ENCODE data around the gene ANXA6.
A peak's percentile ranks its signal among the peaks of the same experiment; 100 is the strongest.

Gene ANXA6

GRCh38 chr5:151079838-151080612 is 77.6 kb downstream of the ANXA6 start:
- peak; percentile 70 for DNase-seq

GRCh38 chr5:151078490-151079262 is 78.9 kb downstream of the ANXA6 start:
- DNase-seq, result peak; percentile 93

GRCh38 chr5:151077967-151078366 is 79.6 kb downstream of the ANXA6 start:
- peak; percentile 52 for DNase-seq

- no peak for DNase-seq
These were observed 80.2 kb downstream of the ANXA6 start for GRCh38 chr5:151077419-151077818.

GRCh38 chr5:151076616-151077015 is 81.0 kb downstream of the ANXA6 start:
- DNase-seq, result no peak

- DNase-seq, result no peak
These were observed 81.8 kb downstream of the ANXA6 start for GRCh38 chr5:151075698-151076331.

- no peak for DNase-seq
These were observed 83.0 kb downstream of the ANXA6 start for GRCh38 chr5:151074557-151074956.

GRCh38 chr5:151073280-151073679 is 84.3 kb downstream of the ANXA6 start:
- DNase-seq, result no peak

- DNase-seq, result no peak
These were observed 85.0 kb downstream of the ANXA6 start for GRCh38 chr5:151072630-151073025.

- DNase-seq, result no peak
These were observed 85.5 kb downstream of the ANXA6 start for GRCh38 chr5:151071848-151072629.

- DNase-seq, result no peak
These were observed 86.6 kb downstream of the ANXA6 start for GRCh38 chr5:151071021-151071420.

GRCh38 chr5:151070449-151070848 is 87.1 kb downstream of the ANXA6 start:
- no peak for DNase-seq

GRCh38 chr5:151068433-151069197 is 89.0 kb downstream of the ANXA6 start:
- DNase-seq, result peak; percentile 16

- DNase-seq, result no peak
These were observed 89.7 kb downstream of the ANXA6 start for GRCh38 chr5:151067632-151068432.

- DNase-seq, result no peak
These were observed 90.7 kb downstream of the ANXA6 start for GRCh38 chr5:151066920-151067319.

GRCh38 chr5:151065609-151066008 is 92.0 kb downstream of the ANXA6 start:
- DNase-seq, result no peak

GRCh38 chr5:151064916-151065499 is 92.6 kb downstream of the ANXA6 start:
- DNase-seq, result no peak

GRCh38 chr5:151063142-151063989 is 94.2 kb downstream of the ANXA6 start:
- DNase-seq, result no peak

- no peak for DNase-seq
These were observed 95.0 kb downstream of the ANXA6 start for GRCh38 chr5:151062405-151063141.

Data from activated CD4-positive, alpha-beta T cell treated with anti-CD3 and anti-CD28 coated beads, Interleukin-2, amount 50 U/mL, for 16 hours (primary cell).